Measurements from ENCODE around the gene PLEKHM3.

The PLEKHM3 gene

GRCh38 chr2:207920721-207921120, 104.6 kb downstream of the PLEKHM3 start:
- H3K4me3 ChIP-seq (ENCODE audit: insufficient read depth, low read length, poor library complexity, severe bottlenecking), result no peak overlapping the region
- H2AFZ ChIP-seq (ENCODE audit: low read depth, low read length, severe bottlenecking), result no peak overlapping the region
- no peaks in the 10 kb centered on the region for H3K79me2 ChIP-seq (ENCODE audit: insufficient read depth, low read length)
- no peaks in the 10 kb centered on the region for H3K36me3 ChIP-seq (ENCODE audit: low read length)
- no peaks in the 10 kb centered on the region for H3K9me2 ChIP-seq (replicated peaks; ENCODE audit: insufficient read depth, low read length)
- no peak for TF ChIP-seq EZH2phosphoT487 (conservative IDR thresholded peaks at IDR 0.05; ENCODE audit: low read length)
- no peak for TF ChIP-seq CTCF (IDR thresholded peaks at IDR 0.05; ENCODE audit: insufficient read depth, low read length, poor library complexity, severe bottlenecking)
- H3K4me2 ChIP-seq (ENCODE audit: low read depth, low read length, poor library complexity, severe bottlenecking), result no peak overlapping the region
- no peak overlapping the region for H3K27ac ChIP-seq (ENCODE audit: low read depth, low read length)
- no peaks in the 10 kb centered on the region for H4K20me1 ChIP-seq (ENCODE audit: low read depth, low read length)
- H3K9ac ChIP-seq (ENCODE audit: low read length), result no peak overlapping the region
- no peaks in the 10 kb centered on the region for H3F3A ChIP-seq (ENCODE audit: insufficient read depth)
- H3K9me3 ChIP-seq (ENCODE audit: insufficient read depth, low read length), result no peaks in the 10 kb centered on the region
- no peaks in the 10 kb centered on the region for H3K27me3 ChIP-seq (ENCODE audit: low read length)

GRCh38 chr2:207920321-207920720, 105.0 kb downstream of the PLEKHM3 start:
- no peak for TF ChIP-seq EZH2phosphoT487 (conservative IDR thresholded peaks at IDR 0.05; ENCODE audit: low read length)
- TF ChIP-seq CTCF (IDR thresholded peaks at IDR 0.05; ENCODE audit: insufficient read depth, low read length, poor library complexity, severe bottlenecking), result no peak

GRCh38 chr2:207919164-207919919, 106.0 kb downstream of the PLEKHM3 start:
- Histone ChIP-seq H3K9me2 (replicated peaks; ENCODE audit: insufficient read depth, low read length) (no peaks in the 10 kb centered on the region), H3K36me3 (ENCODE audit: low read length) (no peaks in the 10 kb centered on the region), H3K79me2 (ENCODE audit: insufficient read depth, low read length) (no peaks in the 10 kb centered on the region), H3F3A (ENCODE audit: insufficient read depth) (no peaks in the 10 kb centered on the region), H3K27ac (ENCODE audit: low read depth, low read length) (no peak overlapping the region), H3K4me3 (ENCODE audit: insufficient read depth, low read length, poor library complexity, severe bottlenecking) (no peak overlapping the region), H3K9ac (ENCODE audit: low read length) (no peak overlapping the region), H2AFZ (ENCODE audit: low read depth, low read length, severe bottlenecking) (no peak overlapping the region), H3K9me3 (ENCODE audit: insufficient read depth, low read length) (no peaks in the 10 kb centered on the region), H3K4me2 (ENCODE audit: low read depth, low read length, poor library complexity, severe bottlenecking) (no peak overlapping the region), H4K20me1 (ENCODE audit: low read depth, low read length) (no peaks in the 10 kb centered on the region), H3K27me3 (ENCODE audit: low read length) (no peaks in the 10 kb centered on the region)
- TF ChIP-seq EZH2phosphoT487 (conservative IDR thresholded peaks at IDR 0.05; ENCODE audit: low read length), result no peak
- TF ChIP-seq CTCF (IDR thresholded peaks at IDR 0.05; ENCODE audit: insufficient read depth, low read length, poor library complexity, severe bottlenecking), result no peak

More at GRCh38 chr2:207920321-207920720, 105.0 kb downstream of the PLEKHM3 start:
- Histone ChIP-seq H2AFZ (ENCODE audit: low read depth, low read length, severe bottlenecking) (no peak overlapping the region), H3K9me2 (replicated peaks; ENCODE audit: insufficient read depth, low read length) (no peaks in the 10 kb centered on the region), H3K79me2 (ENCODE audit: insufficient read depth, low read length) (no peaks in the 10 kb centered on the region), H3K4me2 (ENCODE audit: low read depth, low read length, poor library complexity, severe bottlenecking) (no peak overlapping the region), H3K9me3 (ENCODE audit: insufficient read depth, low read length) (no peaks in the 10 kb centered on the region), H3F3A (ENCODE audit: insufficient read depth) (no peaks in the 10 kb centered on the region), H3K9ac (ENCODE audit: low read length) (no peak overlapping the region), H3K27ac (ENCODE audit: low read depth, low read length) (no peak overlapping the region), H3K27me3 (ENCODE audit: low read length) (no peaks in the 10 kb centered on the region), H3K4me3 (ENCODE audit: insufficient read depth, low read length, poor library complexity, severe bottlenecking) (no peak overlapping the region), H4K20me1 (ENCODE audit: low read depth, low read length) (no peaks in the 10 kb centered on the region), H3K36me3 (ENCODE audit: low read length) (no peaks in the 10 kb centered on the region)
